H1 (cell line): ENCODE measurements around the gene SLC22A31. TPM values are rescaled to one million over a fixed set of nuclear protein-coding genes. Genes with fewer than 3 reads are reported as not detected.

Source experiments
- CBX5 ChIP-seq: fragments of 300-800, 300-1000 bp; sonication (generic); IDR thresholded peaks from 2 replicates; pipeline ENCODE4 v1.7.1; 2016; ENCODE audit warnings: antibody characterized with exemption, low read length, low read depth
- KDM5A ChIP-seq: fragments of 200-600 bp; IDR thresholded peaks from 2 replicates; pipeline ENCODE4 v1.7.1; 2012; ENCODE audit warnings: mild to moderate bottlenecking, low read length, inconsistent platforms, mixed read lengths
- RFX5 ChIP-seq: IDR thresholded peaks from 2 replicates; pipeline ENCODE4 v1.6.1; 2011; ENCODE audit warnings: low read depth, low read length, improper control_type of control experiment, borderline replicate concordance
- RNF2 ChIP-seq: fragments of 200-900, 300-1000 bp; sonication (generic); IDR thresholded peaks from 2 replicates; pipeline ENCODE4 v1.7.1; 2016; ENCODE audit warnings: borderline replicate concordance, low read depth, mild to moderate bottlenecking, antibody characterized with exemption, low read length; ENCODE audit not compliant: poor library complexity, severe bottlenecking; ENCODE audit errors: missing control alignments
- SP1 ChIP-seq: IDR thresholded peaks from 2 replicates; pipeline ENCODE4 v1.6.1; 2011; ENCODE audit warnings: low read depth, low read length
- TCF12 ChIP-seq: IDR thresholded peaks from 2 replicates; pipeline ENCODE4 v1.6.1; 2011; ENCODE audit warnings: low read depth, mild to moderate bottlenecking, low read length
- polyA plus RNA-seq, 7 experiments: library from polyadenylated mRNA; depleted of rRNA in 3 of 7; stranded (reverse) in 5 of 7; unstranded in 2 of 7; fragments of >200 nt in 5 of 7; fragments of 200-250 nt in 2 of 7; gene quantifications; 1 replicate in 5 of 7; 2 replicates in 1 of 7; 4 replicates in 1 of 7; pipeline versions ENCODE4 v1.2.1 to v1.2.3, GENCODE V29; 2011 to 2013; ENCODE audit warnings: missing spikeins in 2 of 7, mixed read lengths in 2 of 7
- total RNA-seq: library from RNA; stranded (reverse); fragmentation: NEBNext Ultra II Directional; extraction: Animal tissue kit (Norgen Biotek cat#: 25700); gene quantifications from 2 replicates; pipeline ENCODE4 v1.2.1, GENCODE V29; 2021
- TF ChIP-seq, protein P1 (sequence below): fragments of 300-600 bp; sonication (generic); IDR thresholded peaks from 2 replicates; pipeline ENCODE4 v1.7.1; 2012; ENCODE audit warnings: low read length, moderate library complexity, mild to moderate bottlenecking, inconsistent platforms; ENCODE audit not compliant: insufficient replicate concordance
- TF ChIP-seq, protein P2 (sequence below): IDR thresholded peaks from 2 replicates; pipeline ENCODE4 v1.6.1; 2011; ENCODE audit warnings: low read length, improper control_type of control experiment

Gene SLC22A31
- total and polyA plus RNA-seq, 2 of the 8 experiments (the other 6 are each of a cell fraction or from before 2014, with no cell fraction given), result 7.7 to 10.6 TPM

GRCh38 chr16:89161763-89162713, 38.3 kb downstream of the SLC22A31 start (continued):
- TF ChIP-seq, protein P1, sequence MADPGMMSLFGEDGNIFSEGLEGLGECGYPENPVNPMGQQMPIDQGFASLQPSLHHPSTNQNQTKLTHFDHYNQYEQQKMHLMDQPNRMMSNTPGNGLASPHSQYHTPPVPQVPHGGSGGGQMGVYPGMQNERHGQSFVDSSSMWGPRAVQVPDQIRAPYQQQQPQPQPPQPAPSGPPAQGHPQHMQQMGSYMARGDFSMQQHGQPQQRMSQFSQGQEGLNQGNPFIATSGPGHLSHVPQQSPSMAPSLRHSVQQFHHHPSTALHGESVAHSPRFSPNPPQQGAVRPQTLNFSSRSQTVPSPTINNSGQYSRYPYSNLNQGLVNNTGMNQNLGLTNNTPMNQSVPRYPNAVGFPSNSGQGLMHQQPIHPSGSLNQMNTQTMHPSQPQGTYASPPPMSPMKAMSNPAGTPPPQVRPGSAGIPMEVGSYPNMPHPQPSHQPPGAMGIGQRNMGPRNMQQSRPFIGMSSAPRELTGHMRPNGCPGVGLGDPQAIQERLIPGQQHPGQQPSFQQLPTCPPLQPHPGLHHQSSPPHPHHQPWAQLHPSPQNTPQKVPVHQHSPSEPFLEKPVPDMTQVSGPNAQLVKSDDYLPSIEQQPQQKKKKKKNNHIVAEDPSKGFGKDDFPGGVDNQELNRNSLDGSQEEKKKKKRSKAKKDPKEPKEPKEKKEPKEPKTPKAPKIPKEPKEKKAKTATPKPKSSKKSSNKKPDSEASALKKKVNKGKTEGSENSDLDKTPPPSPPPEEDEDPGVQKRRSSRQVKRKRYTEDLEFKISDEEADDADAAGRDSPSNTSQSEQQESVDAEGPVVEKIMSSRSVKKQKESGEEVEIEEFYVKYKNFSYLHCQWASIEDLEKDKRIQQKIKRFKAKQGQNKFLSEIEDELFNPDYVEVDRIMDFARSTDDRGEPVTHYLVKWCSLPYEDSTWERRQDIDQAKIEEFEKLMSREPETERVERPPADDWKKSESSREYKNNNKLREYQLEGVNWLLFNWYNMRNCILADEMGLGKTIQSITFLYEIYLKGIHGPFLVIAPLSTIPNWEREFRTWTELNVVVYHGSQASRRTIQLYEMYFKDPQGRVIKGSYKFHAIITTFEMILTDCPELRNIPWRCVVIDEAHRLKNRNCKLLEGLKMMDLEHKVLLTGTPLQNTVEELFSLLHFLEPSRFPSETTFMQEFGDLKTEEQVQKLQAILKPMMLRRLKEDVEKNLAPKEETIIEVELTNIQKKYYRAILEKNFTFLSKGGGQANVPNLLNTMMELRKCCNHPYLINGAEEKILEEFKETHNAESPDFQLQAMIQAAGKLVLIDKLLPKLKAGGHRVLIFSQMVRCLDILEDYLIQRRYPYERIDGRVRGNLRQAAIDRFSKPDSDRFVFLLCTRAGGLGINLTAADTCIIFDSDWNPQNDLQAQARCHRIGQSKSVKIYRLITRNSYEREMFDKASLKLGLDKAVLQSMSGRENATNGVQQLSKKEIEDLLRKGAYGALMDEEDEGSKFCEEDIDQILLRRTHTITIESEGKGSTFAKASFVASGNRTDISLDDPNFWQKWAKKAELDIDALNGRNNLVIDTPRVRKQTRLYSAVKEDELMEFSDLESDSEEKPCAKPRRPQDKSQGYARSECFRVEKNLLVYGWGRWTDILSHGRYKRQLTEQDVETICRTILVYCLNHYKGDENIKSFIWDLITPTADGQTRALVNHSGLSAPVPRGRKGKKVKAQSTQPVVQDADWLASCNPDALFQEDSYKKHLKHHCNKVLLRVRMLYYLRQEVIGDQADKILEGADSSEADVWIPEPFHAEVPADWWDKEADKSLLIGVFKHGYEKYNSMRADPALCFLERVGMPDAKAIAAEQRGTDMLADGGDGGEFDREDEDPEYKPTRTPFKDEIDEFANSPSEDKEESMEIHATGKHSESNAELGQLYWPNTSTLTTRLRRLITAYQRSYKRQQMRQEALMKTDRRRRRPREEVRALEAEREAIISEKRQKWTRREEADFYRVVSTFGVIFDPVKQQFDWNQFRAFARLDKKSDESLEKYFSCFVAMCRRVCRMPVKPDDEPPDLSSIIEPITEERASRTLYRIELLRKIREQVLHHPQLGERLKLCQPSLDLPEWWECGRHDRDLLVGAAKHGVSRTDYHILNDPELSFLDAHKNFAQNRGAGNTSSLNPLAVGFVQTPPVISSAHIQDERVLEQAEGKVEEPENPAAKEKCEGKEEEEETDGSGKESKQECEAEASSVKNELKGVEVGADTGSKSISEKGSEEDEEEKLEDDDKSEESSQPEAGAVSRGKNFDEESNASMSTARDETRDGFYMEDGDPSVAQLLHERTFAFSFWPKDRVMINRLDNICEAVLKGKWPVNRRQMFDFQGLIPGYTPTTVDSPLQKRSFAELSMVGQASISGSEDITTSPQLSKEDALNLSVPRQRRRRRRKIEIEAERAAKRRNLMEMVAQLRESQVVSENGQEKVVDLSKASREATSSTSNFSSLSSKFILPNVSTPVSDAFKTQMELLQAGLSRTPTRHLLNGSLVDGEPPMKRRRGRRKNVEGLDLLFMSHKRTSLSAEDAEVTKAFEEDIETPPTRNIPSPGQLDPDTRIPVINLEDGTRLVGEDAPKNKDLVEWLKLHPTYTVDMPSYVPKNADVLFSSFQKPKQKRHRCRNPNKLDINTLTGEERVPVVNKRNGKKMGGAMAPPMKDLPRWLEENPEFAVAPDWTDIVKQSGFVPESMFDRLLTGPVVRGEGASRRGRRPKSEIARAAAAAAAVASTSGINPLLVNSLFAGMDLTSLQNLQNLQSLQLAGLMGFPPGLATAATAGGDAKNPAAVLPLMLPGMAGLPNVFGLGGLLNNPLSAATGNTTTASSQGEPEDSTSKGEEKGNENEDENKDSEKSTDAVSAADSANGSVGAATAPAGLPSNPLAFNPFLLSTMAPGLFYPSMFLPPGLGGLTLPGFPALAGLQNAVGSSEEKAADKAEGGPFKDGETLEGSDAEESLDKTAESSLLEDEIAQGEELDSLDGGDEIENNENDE, result no peak
- TF ChIP-seq KDM5A, result no peak
- TF ChIP-seq TCF12, result no peak
- TF ChIP-seq, protein P2, sequence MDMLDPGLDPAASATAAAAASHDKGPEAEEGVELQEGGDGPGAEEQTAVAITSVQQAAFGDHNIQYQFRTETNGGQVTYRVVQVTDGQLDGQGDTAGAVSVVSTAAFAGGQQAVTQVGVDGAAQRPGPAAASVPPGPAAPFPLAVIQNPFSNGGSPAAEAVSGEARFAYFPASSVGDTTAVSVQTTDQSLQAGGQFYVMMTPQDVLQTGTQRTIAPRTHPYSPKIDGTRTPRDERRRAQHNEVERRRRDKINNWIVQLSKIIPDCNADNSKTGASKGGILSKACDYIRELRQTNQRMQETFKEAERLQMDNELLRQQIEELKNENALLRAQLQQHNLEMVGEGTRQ, result no peak
- no peak for TF ChIP-seq SP1
- no peak for TF ChIP-seq CBX5
- no peak for TF ChIP-seq RNF2
- TF ChIP-seq RFX5, result no peak
